Measurements from ENCODE around the gene AGTPBP1.

DNA sequence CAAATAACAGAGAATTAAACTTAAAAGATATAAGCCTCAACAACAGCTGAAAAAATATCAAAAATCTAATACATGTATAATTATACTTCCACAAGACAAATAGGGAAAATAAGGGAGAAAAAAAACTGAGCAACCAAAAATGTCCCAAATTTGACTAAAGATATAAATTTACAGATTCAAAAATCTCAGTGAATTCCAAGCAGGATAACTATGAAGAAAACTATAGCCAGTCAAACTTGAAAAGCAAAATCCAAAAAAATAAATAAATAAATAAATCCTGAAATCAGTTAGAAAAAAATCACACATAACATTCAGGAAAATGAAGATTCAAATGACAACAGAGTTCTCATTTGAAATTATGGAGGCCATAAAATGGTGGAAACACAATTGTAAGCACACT lies 56.7 kb downstream of the AGTPBP1 start:
- TF ChIP-seq EZH2 (IDR thresholded peaks at IDR 0.05; ENCODE audit: insufficient read depth, poor library complexity, severe bottlenecking) (no peak), EZH2phosphoT487 (IDR thresholded peaks at IDR 0.05; ENCODE audit: insufficient read depth, low read depth) (no peak)

All from GM23248 (cell line).